Ovary (tissue), 3 donors: ENCODE measurements around the gene PNMA8B.

Source experiments
- CTCF ChIP-seq, 3 donors: fragments of 450-650 bp in 2 of 3; fragments of 200-600 bp in 1 of 3; IDR thresholded peaks; one replicate each; pipeline versions ENCODE4 v1.5.1 to v1.8.0; 2016 to 2022; ENCODE audit warnings: antibody characterized with exemption in 3 of 3, mild to moderate bottlenecking in 1 of 3
- EP300 ChIP-seq: sonication (generic); formaldehyde crosslinking; IDR thresholded peaks from one replicate; pipeline ENCODE4 v1.6.1; 2017; ENCODE audit warnings: antibody characterized with exemption
- donor health status: DM: no; HTN: no; CAD: no.

DNA sequence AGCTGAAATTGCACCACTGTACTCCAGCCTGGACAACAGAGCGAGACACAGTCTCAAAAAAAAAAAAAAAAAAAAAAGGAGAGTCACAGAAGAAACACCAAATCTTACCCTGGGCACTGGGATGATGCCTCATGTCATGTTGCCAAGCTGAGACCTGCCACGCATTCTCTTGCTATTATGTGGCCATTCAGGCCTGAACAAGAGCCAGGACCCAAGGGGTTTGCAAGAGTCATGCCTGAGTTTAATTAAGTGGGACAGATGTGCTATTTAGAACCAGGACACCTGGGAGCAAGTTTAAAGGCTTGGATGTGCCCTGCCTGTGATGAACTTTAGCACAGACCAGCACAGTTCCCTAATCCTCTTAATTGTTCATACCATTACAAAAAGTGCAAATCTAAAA lies 34.1 kb downstream of the PNMA8B start:
- no peak for TF ChIP-seq CTCF (IDR thresholded peaks at IDR 0.05)
- no peak for TF ChIP-seq EP300
